Effector CD4-positive, alpha-beta T cell (primary cell): ENCODE measurements around the gene ASIC2.

ENCODE experiments used
- DNase-seq: peaks from one replicate; pipeline ENCODE4 v3.0.0-alpha.2; 2020

Gene ASIC2

GRCh38 chr17:33287096-33287725, 5.9 kb downstream of the ASIC2 start:
- no peak for DNase-seq

GRCh38 chr17:33285413-33285812, 7.7 kb downstream of the ASIC2 start:
- no peak for DNase-seq

GRCh38 chr17:33284022-33284421, 9.1 kb downstream of the ASIC2 start:
- DNase-seq = no peak

GRCh38 chr17:33280162-33280943, 12.7 kb downstream of the ASIC2 start:
- no peak for DNase-seq

DNA sequence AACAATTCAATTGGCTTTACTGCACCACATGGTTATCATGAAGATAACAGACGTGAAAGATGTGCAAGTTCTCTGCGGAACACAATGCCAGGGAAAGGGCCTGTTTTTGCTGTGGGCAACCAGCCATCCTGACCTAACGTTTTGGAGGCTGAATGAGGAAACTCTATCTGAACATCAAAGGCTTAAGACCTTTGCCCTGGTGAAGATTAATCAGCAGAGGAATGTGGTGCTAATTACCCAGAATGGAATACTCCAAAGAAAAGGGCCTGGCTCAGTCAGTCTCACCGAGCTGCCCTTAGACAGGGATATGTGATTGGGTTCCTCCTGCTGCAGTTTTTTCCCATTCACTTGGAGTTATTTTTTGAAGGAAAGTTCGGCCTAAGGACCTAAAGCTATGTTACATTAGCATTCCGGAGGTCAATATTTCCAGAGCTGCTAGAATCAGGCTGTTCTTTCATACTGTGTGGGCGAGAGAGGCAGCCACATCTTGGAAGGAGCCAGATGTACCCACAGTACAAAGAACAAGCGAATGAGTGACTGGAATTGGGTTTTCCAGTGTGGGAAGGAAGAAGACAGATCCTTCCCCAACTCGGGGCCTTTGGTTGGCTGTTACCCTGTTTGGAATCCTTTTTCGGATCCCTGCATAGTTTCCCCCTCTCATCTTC, 15.5 kb downstream of the ASIC2 start:
- no peak for DNase-seq

- DNase-seq = no peak
Measured at GRCh38 chr17:33273743-33274410, 19.2 kb downstream of the ASIC2 start.

- no peak for DNase-seq
Measured at GRCh38 chr17:33273271-33273670, 19.8 kb downstream of the ASIC2 start.

GRCh38 chr17:33272438-33272837, 20.7 kb downstream of the ASIC2 start:
- DNase-seq = no peak

GRCh38 chr17:33269337-33270060, 23.6 kb downstream of the ASIC2 start:
- no peak for DNase-seq

DNA sequence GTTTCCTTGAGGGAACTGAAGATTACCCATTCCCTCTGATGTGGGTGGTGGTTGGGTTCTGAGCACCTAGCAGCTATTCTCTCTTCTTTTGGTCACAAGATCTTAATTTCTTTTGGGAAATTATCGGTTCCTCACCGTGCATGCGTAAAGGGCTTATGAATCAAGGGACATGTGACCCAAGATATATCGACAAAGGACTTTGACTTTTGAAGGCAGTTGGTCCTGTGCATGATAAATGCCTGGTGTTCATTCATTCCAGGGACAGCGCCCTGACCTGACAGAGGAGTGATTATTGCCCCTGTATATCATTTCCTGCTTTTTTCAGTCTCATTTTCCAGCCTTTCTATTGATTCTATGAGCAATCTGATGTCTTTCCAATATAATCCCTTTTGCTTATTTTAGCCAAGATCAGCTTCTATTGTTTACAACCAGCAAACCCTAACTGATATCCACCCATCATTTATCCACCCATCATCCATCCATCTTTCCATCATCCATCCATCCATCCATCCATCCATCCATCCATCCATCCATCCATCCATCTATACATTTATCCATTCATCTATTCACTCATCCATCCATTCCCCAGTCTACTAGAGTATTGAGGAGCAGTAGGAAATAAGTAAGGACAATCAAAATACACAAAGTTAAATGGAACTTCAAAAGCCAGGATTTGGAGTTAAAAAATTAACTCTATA, 25.1 kb downstream of the ASIC2 start:
- DNase-seq = no peak

DNA sequence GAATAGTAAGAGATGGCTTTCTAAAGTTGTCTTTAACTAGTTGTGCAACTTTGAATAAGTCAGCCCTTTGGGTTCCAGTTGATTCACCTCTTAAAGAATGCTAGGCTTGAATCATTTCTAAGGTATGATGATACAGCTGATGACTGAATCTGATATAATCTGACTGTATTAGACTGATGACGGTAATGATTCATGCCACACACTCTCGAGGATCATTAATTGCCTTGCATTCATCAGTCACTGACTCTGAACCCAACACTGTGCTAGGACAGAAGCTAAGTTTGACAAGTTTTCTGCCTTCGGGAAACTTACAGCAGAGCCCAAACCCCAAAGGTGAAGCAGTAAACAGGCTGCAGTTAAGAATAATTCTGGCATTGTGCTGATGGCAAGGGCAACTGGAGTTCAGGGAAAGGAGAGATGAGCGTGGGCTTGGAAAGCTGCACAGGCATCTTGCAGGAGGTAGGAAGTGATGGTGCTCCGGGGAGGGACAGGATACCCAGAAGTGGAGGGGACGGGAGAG, 25.8 kb downstream of the ASIC2 start:
- DNase-seq = no peak

DNA sequence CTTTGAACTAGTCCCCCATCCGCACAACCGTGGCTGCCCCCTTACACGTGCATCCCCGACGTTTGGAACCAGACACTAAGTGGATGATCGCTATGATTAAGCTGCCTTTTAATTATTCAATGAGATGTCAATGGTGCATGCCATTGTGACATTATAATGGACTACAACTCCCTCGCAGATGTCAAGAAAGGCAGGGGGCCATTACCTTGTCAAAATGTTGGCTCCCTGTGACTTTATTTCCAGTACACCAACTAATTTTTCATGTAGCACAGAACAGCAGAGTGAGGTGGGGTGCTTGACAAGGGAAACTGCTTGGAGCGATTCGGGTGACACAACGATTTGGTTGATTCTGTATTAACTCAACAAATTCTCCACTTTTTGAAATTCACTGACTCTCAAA, 26.5 kb downstream of the ASIC2 start:
- DNase-seq = no peak

GRCh38 chr17:33266116-33266515, 27.0 kb downstream of the ASIC2 start:
- no peak for DNase-seq

DNA sequence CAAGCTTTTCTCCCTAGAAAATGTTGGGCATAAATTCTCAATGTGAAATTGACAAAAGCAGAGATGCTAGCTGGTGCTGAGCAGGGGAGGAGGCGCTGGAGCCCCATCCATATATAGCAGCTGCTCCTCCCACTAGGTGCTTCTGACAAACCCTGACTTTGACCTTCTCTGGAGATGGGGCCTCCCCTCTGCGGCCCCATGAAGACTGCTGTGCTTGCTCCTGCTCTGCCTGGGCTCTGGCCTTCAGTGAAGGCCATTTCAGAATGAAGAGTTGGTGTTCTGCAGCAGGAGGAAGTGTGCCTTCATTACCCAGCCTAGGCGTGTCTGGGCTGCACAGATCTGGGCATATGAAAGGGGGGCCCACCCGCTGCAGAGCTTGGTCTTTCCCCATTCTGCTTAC, 29.7 kb downstream of the ASIC2 start:
- DNase-seq = no peak

GRCh38 chr17:33262266-33263123, 30.6 kb downstream of the ASIC2 start:
- DNase-seq = no peak

GRCh38 chr17:33261820-33262219, 31.3 kb downstream of the ASIC2 start:
- no peak for DNase-seq

- no peak for DNase-seq
Measured at GRCh38 chr17:33260638-33261037, 32.5 kb downstream of the ASIC2 start.

DNA sequence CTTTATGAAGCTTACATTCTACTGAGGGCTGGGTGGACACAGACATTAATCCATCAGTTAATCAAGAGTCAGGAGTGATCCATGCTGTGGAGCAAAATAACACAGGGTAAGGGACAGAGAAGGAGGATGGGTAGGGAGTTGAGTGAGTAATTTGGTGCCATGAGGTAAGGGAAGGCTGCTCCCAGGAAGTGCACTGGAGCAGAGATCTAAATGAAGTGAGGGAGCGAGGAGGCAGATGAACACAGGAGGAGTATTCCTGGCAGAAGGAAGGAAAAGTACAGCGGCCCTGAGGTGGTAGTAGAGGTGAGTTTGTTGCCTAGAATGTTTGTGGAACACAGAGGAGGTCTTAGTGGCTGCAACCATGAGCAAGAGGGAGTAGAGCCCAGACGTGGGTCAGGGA, 34.8 kb downstream of the ASIC2 start:
- no peak for DNase-seq

DNA sequence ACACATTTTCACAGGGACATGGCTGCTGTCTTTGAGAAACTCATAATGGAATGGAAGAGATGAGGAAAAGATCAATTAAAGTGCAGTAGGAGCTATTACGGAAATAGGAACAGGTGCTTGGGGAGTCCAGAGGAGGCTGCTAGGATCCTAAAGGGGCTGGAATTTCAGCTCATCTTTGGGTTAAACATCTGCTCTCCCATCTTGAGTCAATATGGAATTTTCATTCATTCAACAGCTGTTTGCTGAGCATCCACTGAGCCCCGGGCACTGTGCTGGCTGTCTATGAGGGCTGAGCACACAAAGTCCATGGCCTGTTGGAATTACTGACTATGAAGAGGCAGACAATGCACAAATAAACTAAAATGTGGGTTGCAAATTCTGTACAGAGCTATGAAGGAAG, 47.9 kb downstream of the ASIC2 start:
- no peak for DNase-seq

DNA sequence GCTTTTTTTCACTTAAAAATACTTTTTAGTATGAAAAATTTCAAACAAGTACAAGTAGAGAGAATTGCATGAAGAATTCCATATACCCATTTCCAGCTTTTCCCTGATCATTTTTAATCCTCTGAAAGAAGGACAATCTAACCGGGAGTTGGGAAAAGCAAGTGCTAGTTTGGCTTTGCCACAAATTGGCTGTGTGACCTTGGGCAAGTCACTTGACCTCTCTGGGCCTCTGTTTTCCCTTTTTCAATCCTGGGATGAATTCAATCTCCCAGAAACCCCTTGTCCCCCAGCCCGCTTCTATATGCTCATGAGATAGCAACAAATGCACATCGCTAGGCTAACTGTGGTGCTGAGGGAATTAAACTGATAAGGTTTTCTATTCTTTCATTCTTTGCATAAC, 49.4 kb downstream of the ASIC2 start:
- DNase-seq = no peak
